WTC11 (cell line): Measurements from ENCODE around the gene TRPM4. TPM values are rescaled to one million over a fixed set of nuclear protein-coding genes. Genes with fewer than 3 reads are reported as not detected.
A peak's percentile ranks its signal among the peaks of the same experiment; 100 is the strongest.

Source experiments
- ATF2 ChIP-seq: sonication (generic); formaldehyde crosslinking; IDR thresholded peaks from 2 replicates; pipeline ENCODE4 v1.8.1; 2022; ENCODE audit warnings: low read depth, missing genetic modification reagents, borderline replicate concordance
- CREB1 ChIP-seq: sonication (generic); formaldehyde crosslinking; IDR thresholded peaks from 2 replicates; pipeline ENCODE4 v1.8.0; 2023; ENCODE audit warnings: mild to moderate bottlenecking, missing genetic modification reagents
- CTCF ChIP-seq: fragments of 200-600 bp; IDR thresholded peaks from 2 replicates; pipeline ENCODE4 v1.8.0; 2022; ENCODE audit warnings: antibody characterized with exemption
- E2F4 ChIP-seq: sonication (generic); formaldehyde crosslinking; IDR thresholded peaks from 2 replicates; pipeline ENCODE4 v1.8.1; 2022; ENCODE audit warnings: low read depth, mild to moderate bottlenecking, moderate library complexity, missing genetic modification reagents, borderline replicate concordance
- ELF4 ChIP-seq: sonication (generic); formaldehyde crosslinking; IDR thresholded peaks from 2 replicates; pipeline ENCODE4 v1.8.1; 2022; ENCODE audit warnings: low read depth, mild to moderate bottlenecking, moderate library complexity, missing genetic modification reagents
- ETV6 ChIP-seq: sonication (generic); formaldehyde crosslinking; IDR thresholded peaks from 2 replicates; pipeline ENCODE4 v1.8.1; 2022; ENCODE audit warnings: mild to moderate bottlenecking, missing genetic modification reagents
- FOXJ3 ChIP-seq: sonication (generic); formaldehyde crosslinking; IDR thresholded peaks from 2 replicates; pipeline ENCODE4 v1.9.0; 2021; ENCODE audit warnings: missing genetic modification reagents, mild to moderate bottlenecking, borderline replicate concordance
- HMGA2 ChIP-seq: fragments of 250-450 bp; sonication (Bioruptor Pico); IDR thresholded peaks from 2 replicates; pipeline ENCODE4 v1.4.0; 2021; ENCODE audit warnings: mild to moderate bottlenecking, moderate library complexity
- HMGXB4 ChIP-seq: sonication (generic); formaldehyde crosslinking; IDR thresholded peaks from 2 replicates; pipeline ENCODE4 v1.8.1; 2023; ENCODE audit warnings: mild to moderate bottlenecking, moderate library complexity, missing genetic modification reagents
- IRF1 ChIP-seq: sonication (generic); formaldehyde crosslinking; IDR thresholded peaks from 2 replicates; pipeline ENCODE4 v1.8.0; 2023; ENCODE audit warnings: missing genetic modification reagents
- JUN ChIP-seq: sonication (generic); formaldehyde crosslinking; IDR thresholded peaks from 2 replicates; pipeline ENCODE4 v1.8.0; 2023; ENCODE audit warnings: mild to moderate bottlenecking, missing genetic modification reagents
- KAT7 ChIP-seq: sonication (generic); formaldehyde crosslinking; IDR thresholded peaks from 2 replicates; pipeline ENCODE4 v1.8.1; 2023; ENCODE audit warnings: missing genetic modification reagents, mild to moderate bottlenecking, borderline replicate concordance
- MAX ChIP-seq: sonication (generic); formaldehyde crosslinking; IDR thresholded peaks from 2 replicates; pipeline ENCODE4 v1.8.0; 2022; ENCODE audit warnings: mild to moderate bottlenecking, missing genetic modification reagents
- MXD4 ChIP-seq: fragments of 250-450 bp; sonication (Bioruptor Pico); IDR thresholded peaks from 2 replicates; pipeline ENCODE4 v1.8.0; 2021; ENCODE audit warnings: mild to moderate bottlenecking, moderate library complexity, borderline replicate concordance
- PRRX2 ChIP-seq: fragments of 250-450 bp; sonication (Bioruptor Pico); IDR thresholded peaks from 2 replicates; pipeline ENCODE4 v1.8.0; 2021; ENCODE audit warnings: mild to moderate bottlenecking
- RELA ChIP-seq: sonication (generic); formaldehyde crosslinking; IDR thresholded peaks from 2 replicates; pipeline ENCODE4 v1.8.1; 2022; ENCODE audit warnings: missing genetic modification reagents, mild to moderate bottlenecking, borderline replicate concordance
- SMAD3 ChIP-seq: sonication (generic); formaldehyde crosslinking; IDR thresholded peaks from 2 replicates; pipeline ENCODE4 v1.8.0; 2022; ENCODE audit warnings: missing genetic modification reagents, mild to moderate bottlenecking, borderline replicate concordance
- SOX15 ChIP-seq: fragments of 250-450 bp; sonication (Bioruptor Pico); IDR thresholded peaks from 2 replicates; pipeline ENCODE4 v1.9.0; 2021; ENCODE audit warnings: mild to moderate bottlenecking
- TCF7 ChIP-seq: sonication (generic); formaldehyde crosslinking; IDR thresholded peaks from 2 replicates; pipeline ENCODE4 v1.8.0; 2022; ENCODE audit warnings: mild to moderate bottlenecking, low read depth, missing genetic modification reagents, moderate library complexity
- USF1 ChIP-seq: sonication (generic); formaldehyde crosslinking; IDR thresholded peaks from 2 replicates; pipeline ENCODE4 v1.8.0; 2022; ENCODE audit warnings: mild to moderate bottlenecking, missing genetic modification reagents
- USF2 ChIP-seq: sonication (generic); formaldehyde crosslinking; IDR thresholded peaks from 2 replicates; pipeline ENCODE4 v1.8.1; 2023; ENCODE audit warnings: mild to moderate bottlenecking, missing genetic modification reagents, moderate library complexity
- ZBTB21 ChIP-seq: sonication (generic); formaldehyde crosslinking; IDR thresholded peaks from 2 replicates; pipeline ENCODE4 v1.8.1; 2023; ENCODE audit warnings: mild to moderate bottlenecking, missing genetic modification reagents, borderline replicate concordance
- ZBTB43 ChIP-seq: sonication (generic); formaldehyde crosslinking; IDR thresholded peaks from 2 replicates; pipeline ENCODE4 v1.8.1; 2023; ENCODE audit warnings: mild to moderate bottlenecking, missing genetic modification reagents
- ZNF121 ChIP-seq: sonication (generic); formaldehyde crosslinking; IDR thresholded peaks from 2 replicates; pipeline ENCODE4 v1.8.0; 2023; ENCODE audit warnings: missing genetic modification reagents
- ZNF219 ChIP-seq: sonication (generic); formaldehyde crosslinking; IDR thresholded peaks from 2 replicates; pipeline ENCODE4 v1.8.0; 2023; ENCODE audit warnings: missing genetic modification reagents, mild to moderate bottlenecking, borderline replicate concordance
- ZNF263 ChIP-seq: sonication (generic); formaldehyde crosslinking; IDR thresholded peaks from 2 replicates; pipeline ENCODE4 v1.8.1; 2022; ENCODE audit warnings: low read depth, mild to moderate bottlenecking, moderate library complexity, missing genetic modification reagents
- ZNF423 ChIP-seq: fragments of 250-450 bp; sonication (Bioruptor Pico); IDR thresholded peaks from 2 replicates; pipeline ENCODE4 v2.1.2; 2022; ENCODE audit warnings: mild to moderate bottlenecking, moderate library complexity
- total RNA-seq: library from RNA; stranded (reverse); gene quantifications from 3 replicates; pipeline ENCODE4 v1.2.3, GENCODE V29; 2021

TRPM4 gene
- total RNA-seq, 1 experiment from 2014 or later = 15.5 TPM

- TF ChIP-seq ZBTB21 (CRISPR knock-in tag) (no peak), MAX (CRISPR knock-in tag) (peak; percentile 87), KAT7 (CRISPR knock-in tag) (no peak), HMGXB4 (CRISPR knock-in tag) (peak; percentile 34; the same call in 1 of the 2 replicates), MXD4 (CRISPR knock-in tag) (no peak), ZNF219 (CRISPR knock-in tag) (no peak), ATF2 (CRISPR knock-in tag) (peak; percentile 65; the same call in 1 of the 2 replicates), SMAD3 (CRISPR knock-in tag) (0 out of 2 replicates have a peak, but pooled peaks have one; percentile 64), ZNF423 (no peak), USF1 (CRISPR knock-in tag) (no peak), HMGA2 (no peak), ZNF263 (CRISPR knock-in tag) (no peak), ZBTB43 (CRISPR knock-in tag) (0 out of 2 replicates have a peak, but pooled peaks have one; percentile 35), SOX15 (CRISPR knock-in tag) (no peak), CREB1 (CRISPR knock-in tag) (no peak), TCF7 (CRISPR knock-in tag) (0 out of 2 replicates have a peak, but pooled peaks have one; percentile 62), ELF4 (CRISPR knock-in tag) (no peak), E2F4 (CRISPR knock-in tag) (no peak; the same call in 1 of the 2 replicates), PRRX2 (CRISPR knock-in tag) (0 out of 2 replicates have a peak, but pooled peaks have one; percentile 69), ETV6 (CRISPR knock-in tag) (0 out of 2 replicates have a peak, but pooled peaks have one; percentile 7), RELA (CRISPR knock-in tag) (0 out of 2 replicates have a peak, but pooled peaks have one; percentile 49), FOXJ3 (CRISPR knock-in tag) (no peak), USF2 (CRISPR knock-in tag) (no peak), CTCF (no peak), JUN (no peak), ZNF121 (no peak), IRF1 (CRISPR knock-in tag) (no peak)
Observed at GRCh38 chr19:49118565-49119410, 38.8 kb upstream of the TRPM4 start, which contains the start of gene C19orf73 (continued).
